ENCODE measurements around the gene MRPL48. TPM values are rescaled to one million over a fixed set of nuclear protein-coding genes. Genes with fewer than 3 reads are reported as not detected.

Gene MRPL48
- polyA plus RNA-seq, 1 of the 3 experiments (the other 2 are of a cell fraction), result 29.2 TPM

GRCh38 chr11:73889019-73889418 lies 101.3 kb downstream of the MRPL48 start:
- no peak overlapping the region for H3K4me3 ChIP-seq (ENCODE audit: low read depth in 2 of 2, low read length in 1 of 2)
- H3K36me3 ChIP-seq (replicated peaks in 1 of 2; ENCODE audit: control insufficient read depth in 1 of 2, insufficient read depth in 2 of 2, low read length in 1 of 2), result peaks cover 29 to 40% of the 10 kb centered on the region in 2 experiments
- no peak overlapping the region for H3K9ac ChIP-seq
- POLR2A ChIA-PET, result no interaction called here
- peak overlapping the region in 1 of 2 experiments; percentile 51; a peak in 2 of 4 replicates for H3K27ac ChIP-seq (ENCODE audit: low read depth in 2 of 2, low read length in 1 of 2)
- WGBS (ENCODE audit: low lambda C conversion rate), result 10% methylated on average over 1 of the region's 1 CpG
- H3K4me2 ChIP-seq, result no peak overlapping the region
- no peaks in the 10 kb centered on the region for H4K20me1 ChIP-seq (ENCODE audit: insufficient read depth)
- H2AFZ ChIP-seq (ENCODE audit: low read depth), result no peak overlapping the region
- DNase-seq, result no peak
- no peaks in the 10 kb centered on the region for H3K27me3 ChIP-seq (ENCODE audit: insufficient read depth)
- no peaks in the 10 kb centered on the region for H3F3A ChIP-seq (replicated peaks; ENCODE audit: insufficient read depth)
- no peaks in the 10 kb centered on the region for H3K79me2 ChIP-seq (ENCODE audit: insufficient read depth)
- CTCF ChIA-PET, result no interaction called here
- H3K9me2 ChIP-seq, result no peaks in the 10 kb centered on the region
- 0 out of 2 replicates have a peak, but pooled peaks have one; percentile 8 for TF ChIP-seq FOSL2 (IDR thresholded peaks at IDR 0.05; ENCODE audit: borderline replicate concordance, low read depth)
- no peak for TF ChIP-seq REST (IDR thresholded peaks at IDR 0.05; ENCODE audit: low read depth, low read length)
- H3K9me3 ChIP-seq, result no peaks in the 10 kb centered on the region
- peaks cover 0 to 3% of the 10 kb centered on the region in 2 experiments; a peak in 2 of 4 replicates for H3K4me1 ChIP-seq (ENCODE audit: control insufficient read depth in 1 of 2, insufficient read depth in 2 of 2, low read depth in 1 of 2, low read length in 1 of 2)

GRCh38 chr11:73889536-73889935 lies 101.9 kb downstream of the MRPL48 start:
- H3K4me2 ChIP-seq, result no peak overlapping the region
- ChIA-PET POLR2A (interaction anchor here (0.9 kb wide), 1 partner anchor 10 kb away, joined by 7 read pairs; no protein-coding TSS in a partner anchor), CTCF (no interaction called here)
- no peak overlapping the region for H3K9ac ChIP-seq
- no peaks in the 10 kb centered on the region for H3F3A ChIP-seq (replicated peaks; ENCODE audit: insufficient read depth)
- peaks cover 0 to 3% of the 10 kb centered on the region in 2 experiments; a peak in 2 of 4 replicates for H3K4me1 ChIP-seq (ENCODE audit: control insufficient read depth in 1 of 2, insufficient read depth in 2 of 2, low read depth in 1 of 2, low read length in 1 of 2)
- no peaks in the 10 kb centered on the region for H4K20me1 ChIP-seq (ENCODE audit: insufficient read depth)
- DNase-seq, result peak; percentile 28
- H3K27me3 ChIP-seq (ENCODE audit: insufficient read depth), result no peaks in the 10 kb centered on the region
- TF ChIP-seq FOXM1 (IDR thresholded peaks at IDR 0.05; ENCODE audit: low read depth) (no peak), JUND (IDR thresholded peaks at IDR 0.05) (no peak), IRF3 (IDR thresholded peaks at IDR 0.05; ENCODE audit: low read depth, low read length) (no peak), EP300 (IDR thresholded peaks at IDR 0.05; ENCODE audit: borderline replicate concordance in 1 of 2, low read depth in 1 of 2, low read length in 1 of 2) (0 out of 4 replicates have a peak, but pooled peaks of 1 of the 2 experiments have one; percentile 18)
- no peaks in the 10 kb centered on the region for H3K9me2 ChIP-seq
- no peaks in the 10 kb centered on the region for H3K9me3 ChIP-seq
- peaks cover 29 to 42% of the 10 kb centered on the region in 2 experiments for H3K36me3 ChIP-seq (replicated peaks in 1 of 2; ENCODE audit: control insufficient read depth in 1 of 2, insufficient read depth in 2 of 2, low read length in 1 of 2)
- peak overlapping the region in 1 of 2 experiments; percentile 51; a peak in 2 of 4 replicates for H3K27ac ChIP-seq (ENCODE audit: low read depth in 2 of 2, low read length in 1 of 2)
- no peak overlapping the region for H2AFZ ChIP-seq (ENCODE audit: low read depth)
- no peaks in the 10 kb centered on the region for H3K79me2 ChIP-seq (ENCODE audit: insufficient read depth)
- no peak overlapping the region for H3K4me3 ChIP-seq (ENCODE audit: low read depth in 2 of 2, low read length in 1 of 2)
- WGBS (ENCODE audit: low lambda C conversion rate), result 85% methylated on average over 1 of the region's 1 CpG
